ENCODE results near the gene ZNF385D.

Gene ZNF385D

GRCh38 chr3:21750080-21750696, 822 bp downstream of the ZNF385D start:
- in situ Hi-C loops (cut with MboI; ENCODE audit: low sequenced_read_pairs), result no loop called here

GRCh38 chr3:21747966-21748555, 2.9 kb downstream of the ZNF385D start:
- in situ Hi-C loops (cut with MboI; ENCODE audit: low sequenced_read_pairs), result no loop called here

- in situ Hi-C loops (cut with MboI; ENCODE audit: low sequenced_read_pairs), result no loop called here
Observed at GRCh38 chr3:21747376-21747775, 3.6 kb downstream of the ZNF385D start.

GRCh38 chr3:21745966-21746365, 5.0 kb downstream of the ZNF385D start:
- in situ Hi-C loops (cut with MboI; ENCODE audit: low sequenced_read_pairs), result no loop called here

- in situ Hi-C loops (cut with MboI; ENCODE audit: low sequenced_read_pairs), result no loop called here
Observed at GRCh38 chr3:21744793-21745192, 6.2 kb downstream of the ZNF385D start.

- in situ Hi-C loops (cut with MboI; ENCODE audit: low sequenced_read_pairs), result no loop called here
Observed at GRCh38 chr3:21738935-21739702, 11.9 kb downstream of the ZNF385D start.

GRCh38 chr3:21738283-21738682, 12.7 kb downstream of the ZNF385D start:
- in situ Hi-C loops (cut with MboI; ENCODE audit: low sequenced_read_pairs), result no loop called here

- in situ Hi-C loops (cut with MboI; ENCODE audit: low sequenced_read_pairs), result no loop called here
Observed at GRCh38 chr3:21734746-21735145, 16.3 kb downstream of the ZNF385D start.

GRCh38 chr3:21729888-21730459, 21.0 kb downstream of the ZNF385D start:
- in situ Hi-C loops (cut with MboI; ENCODE audit: low sequenced_read_pairs), result no loop called here

- in situ Hi-C loops (cut with MboI; ENCODE audit: low sequenced_read_pairs), result no loop called here
Observed at GRCh38 chr3:21729331-21729730, 21.7 kb downstream of the ZNF385D start.

GRCh38 chr3:21722768-21723167, 28.2 kb downstream of the ZNF385D start:
- in situ Hi-C loops (cut with MboI; ENCODE audit: low sequenced_read_pairs), result no loop called here

GRCh38 chr3:21722301-21722700, 28.7 kb downstream of the ZNF385D start:
- in situ Hi-C loops (cut with MboI; ENCODE audit: low sequenced_read_pairs), result no loop called here

GRCh38 chr3:21718943-21719591, 31.9 kb downstream of the ZNF385D start:
- in situ Hi-C loops (cut with MboI; ENCODE audit: low sequenced_read_pairs), result no loop called here

GRCh38 chr3:21718161-21718765, 32.7 kb downstream of the ZNF385D start:
- in situ Hi-C loops (cut with MboI; ENCODE audit: low sequenced_read_pairs), result no loop called here

- in situ Hi-C loops (cut with MboI; ENCODE audit: low sequenced_read_pairs), result no loop called here
Observed at GRCh38 chr3:21715662-21716061, 35.3 kb downstream of the ZNF385D start.

GRCh38 chr3:21705769-21706168, 45.2 kb downstream of the ZNF385D start:
- in situ Hi-C loops (cut with MboI; ENCODE audit: low sequenced_read_pairs), result no loop called here

- in situ Hi-C loops (cut with MboI; ENCODE audit: low sequenced_read_pairs), result no loop called here
Observed at GRCh38 chr3:21704796-21705195, 46.2 kb downstream of the ZNF385D start.

GRCh38 chr3:21703291-21703690, 47.7 kb downstream of the ZNF385D start:
- in situ Hi-C loops (cut with MboI; ENCODE audit: low sequenced_read_pairs), result no loop called here

GRCh38 chr3:21697707-21698106, 53.3 kb downstream of the ZNF385D start:
- in situ Hi-C loops (cut with MboI; ENCODE audit: low sequenced_read_pairs), result no loop called here

- in situ Hi-C loops (cut with MboI; ENCODE audit: low sequenced_read_pairs), result no loop called here
Observed at GRCh38 chr3:21694506-21694905, 56.5 kb downstream of the ZNF385D start.

GRCh38 chr3:21691036-21691435, 60.0 kb downstream of the ZNF385D start:
- in situ Hi-C loops (cut with MboI; ENCODE audit: low sequenced_read_pairs), result no loop called here
